HG02885 (cell line): Measurements from ENCODE around the gene VEPH1.
"Not testable (repeated sequence)": the region's sequence is repeated elsewhere in the genome, so short reads cannot be mapped to it uniquely, and the experiment has no call there.

Experiments
- ATAC-seq: cut with Tn5 transposase; IDR thresholded peaks from one replicate; pipeline ENCODE4 v1.9.1; 2021; ENCODE audit warnings: mild to moderate bottlenecking; ENCODE audit not compliant: unreplicated experiment, poor library complexity

VEPH1 gene

GRCh38 chr3:157356541-157356940, 146.7 kb downstream of the VEPH1 start:
- ATAC-seq = no peak

GRCh38 chr3:157355276-157355675, 147.9 kb downstream of the VEPH1 start:
- no peak for ATAC-seq

DNA sequence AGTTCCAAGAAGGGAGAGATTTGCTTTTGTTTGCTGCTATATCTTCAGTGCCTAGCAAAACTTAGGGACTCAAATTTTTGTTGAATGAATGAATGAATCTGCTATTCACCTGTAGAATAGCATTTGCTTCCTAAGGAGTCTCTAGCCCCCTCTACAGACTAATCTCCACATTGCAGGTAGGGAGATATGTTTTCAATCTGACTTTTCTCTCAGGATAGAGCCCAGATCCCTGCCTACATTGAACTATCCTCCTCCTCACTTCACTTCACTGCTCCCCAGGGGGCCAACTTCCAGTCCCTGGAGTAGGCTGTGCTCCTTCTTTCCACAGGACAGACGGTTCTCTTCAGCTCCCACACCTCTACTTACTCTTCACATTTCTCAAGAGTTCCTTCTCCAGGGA, 148.5 kb downstream of the VEPH1 start:
- peak; percentile 56 for ATAC-seq

DNA sequence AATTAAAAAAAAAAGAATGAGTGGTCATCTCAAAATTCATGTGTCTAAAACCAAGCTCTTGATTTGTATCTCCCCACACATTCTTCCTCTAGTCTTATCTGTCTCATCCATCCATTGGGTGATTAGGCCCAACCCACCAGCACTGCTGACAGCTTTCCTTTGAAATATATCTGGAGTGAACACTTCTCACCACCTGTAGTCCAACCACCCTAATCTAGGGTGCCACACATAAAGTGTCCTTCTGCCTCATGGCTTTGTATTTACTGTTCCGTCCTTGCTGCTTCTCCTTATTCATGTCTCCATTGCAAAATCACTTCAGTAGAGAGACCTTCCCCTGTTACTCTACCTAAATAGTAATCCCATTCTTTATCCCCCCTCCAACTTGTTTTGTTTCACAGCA, 149.0 kb downstream of the VEPH1 start:
- no peak for ATAC-seq

- ATAC-seq = no peak
These were observed 149.6 kb downstream of the VEPH1 start for GRCh38 chr3:157353652-157354051.

DNA sequence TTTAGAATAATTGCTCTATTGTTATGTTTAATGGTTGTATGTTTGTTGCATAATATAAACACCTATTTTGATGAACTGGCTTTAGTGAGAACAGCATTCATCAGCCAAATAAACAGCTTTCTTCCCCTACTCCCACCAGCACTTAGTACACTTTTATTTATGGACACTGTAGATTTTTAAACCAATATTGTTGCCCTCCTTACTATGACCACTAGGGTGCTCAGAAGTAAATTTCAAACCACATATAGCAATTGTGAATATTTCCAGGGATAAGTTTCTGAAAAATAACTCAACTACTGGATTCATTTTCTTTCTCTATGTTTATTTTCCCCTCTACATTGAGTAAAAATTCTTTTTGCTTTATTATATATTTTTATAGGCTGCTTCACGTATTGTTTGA, 151.2 kb downstream of the VEPH1 start:
- ATAC-seq = no peak

DNA sequence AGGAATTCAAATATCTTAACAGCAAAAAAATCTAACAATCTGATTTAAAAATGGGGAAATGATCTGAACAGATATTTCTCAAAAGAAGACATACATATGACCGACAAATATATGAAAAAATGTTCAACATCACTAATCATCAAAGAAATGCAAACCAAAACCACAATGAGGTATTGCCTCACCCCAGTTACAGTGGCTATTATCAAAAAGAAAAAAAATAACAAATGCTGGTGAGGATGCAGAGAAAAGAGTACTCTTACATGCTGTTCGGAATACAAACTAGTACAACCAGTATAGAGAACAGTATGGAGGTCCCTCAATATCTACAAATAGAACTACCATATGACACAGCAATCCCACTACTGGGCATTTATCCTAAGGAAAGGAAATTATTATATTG, 152.6 kb downstream of the VEPH1 start:
- ATAC-seq = not testable (repeated sequence)

DNA sequence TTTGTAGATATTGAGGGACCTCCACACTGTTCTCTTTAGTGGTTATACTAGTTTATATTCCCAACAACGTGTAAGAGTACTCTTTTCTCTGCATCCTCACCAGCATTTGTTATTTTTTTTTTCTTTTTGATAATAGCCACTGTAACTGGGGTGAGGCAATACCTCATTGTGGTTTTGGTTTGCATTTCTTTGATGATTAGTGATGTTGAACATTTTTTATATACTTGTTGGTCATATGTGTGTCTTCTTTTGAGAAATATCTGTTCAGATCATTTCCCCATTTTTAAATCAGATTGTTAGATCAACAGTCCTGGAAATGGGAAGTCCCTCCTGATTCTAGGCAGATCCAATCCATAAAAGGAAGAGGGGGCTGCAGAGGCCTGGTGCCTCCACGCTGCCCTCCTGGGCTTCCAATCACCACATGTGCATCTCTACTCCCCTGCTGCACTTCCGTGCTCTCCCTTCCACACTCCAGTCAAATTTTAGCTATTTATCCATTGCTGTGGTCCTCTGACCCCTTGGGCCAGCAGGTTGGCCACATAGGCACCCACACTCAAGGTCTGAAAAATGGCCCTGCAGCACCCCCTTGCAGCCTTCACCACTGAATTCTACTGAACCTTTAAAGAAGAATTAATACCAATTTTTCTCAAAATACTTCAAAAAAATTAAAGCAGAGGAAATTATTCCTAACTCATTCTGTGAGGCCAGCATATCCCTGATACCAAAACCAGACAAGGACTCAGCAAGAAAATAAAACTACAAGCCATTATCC, 154.7 kb downstream of the VEPH1 start:
- not testable (repeated sequence) for ATAC-seq

DNA sequence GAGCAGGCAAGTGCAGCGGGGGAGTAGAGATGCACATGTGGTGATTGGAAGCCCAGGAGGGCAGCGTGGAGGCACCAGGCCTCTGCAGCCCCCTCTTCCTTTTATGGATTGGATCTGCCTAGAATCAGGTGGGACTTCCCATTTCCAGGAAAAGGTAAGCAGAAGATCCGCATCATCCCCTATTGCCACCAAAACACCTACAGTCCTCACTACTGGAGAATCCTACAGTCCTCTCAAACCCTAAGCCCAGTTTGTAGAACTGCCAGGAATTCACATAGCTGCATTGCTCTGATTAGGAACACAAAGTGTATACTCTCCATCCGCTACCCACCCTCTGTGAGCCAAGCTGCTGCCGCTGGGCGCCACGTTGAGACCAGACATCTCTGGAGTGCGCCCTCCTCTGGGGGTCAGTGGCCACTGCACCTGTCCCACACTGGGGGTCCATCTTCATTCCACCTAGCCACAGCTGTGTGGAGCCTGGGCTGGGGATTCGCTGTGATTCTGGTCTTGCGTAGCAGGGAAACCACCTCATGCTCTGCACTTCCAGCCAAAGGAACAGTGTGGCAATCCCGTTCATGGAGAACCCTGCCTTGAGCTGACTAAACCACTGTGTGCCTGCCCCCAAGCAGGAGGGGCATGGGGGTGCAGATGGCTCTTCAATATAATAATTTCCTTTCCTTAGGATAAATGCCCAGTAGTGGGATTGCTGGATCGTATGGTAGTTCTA, 155.5 kb downstream of the VEPH1 start:
- no peak for ATAC-seq

DNA sequence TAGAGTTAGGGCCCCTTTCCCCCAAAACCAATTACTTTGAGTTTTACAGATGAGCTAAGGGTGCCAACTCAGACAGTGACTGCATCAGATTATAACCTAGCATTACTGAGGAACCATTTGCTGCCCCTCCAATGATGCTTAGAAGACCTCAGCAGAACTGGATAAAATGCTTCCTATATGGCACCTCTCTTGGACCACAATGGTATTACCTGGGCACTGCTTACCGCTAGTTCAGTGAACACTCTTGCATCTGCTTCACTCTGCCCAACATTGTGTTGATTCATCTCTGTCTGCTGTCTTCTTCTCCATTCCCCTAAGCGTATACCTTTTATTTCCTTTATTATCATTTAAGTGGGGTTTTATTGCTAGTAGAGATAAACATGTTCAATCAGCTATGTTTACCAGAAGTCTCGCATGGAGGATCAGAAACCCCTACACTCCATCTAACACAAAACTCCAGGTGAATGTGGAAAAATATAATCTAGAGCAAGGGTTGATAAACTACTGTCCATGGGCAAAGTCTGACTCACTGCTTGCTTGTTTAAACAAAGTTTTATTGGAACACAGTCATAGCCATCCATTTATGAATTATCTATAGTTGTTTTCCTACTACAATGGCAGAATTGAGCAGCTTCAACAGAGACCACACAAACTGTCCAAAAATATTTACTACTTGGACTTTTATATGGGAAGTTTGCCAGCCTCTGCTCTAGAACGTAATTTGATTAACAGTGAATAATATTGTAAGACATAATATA, 166.8 kb downstream of the VEPH1 start:
- ATAC-seq = no peak

DNA sequence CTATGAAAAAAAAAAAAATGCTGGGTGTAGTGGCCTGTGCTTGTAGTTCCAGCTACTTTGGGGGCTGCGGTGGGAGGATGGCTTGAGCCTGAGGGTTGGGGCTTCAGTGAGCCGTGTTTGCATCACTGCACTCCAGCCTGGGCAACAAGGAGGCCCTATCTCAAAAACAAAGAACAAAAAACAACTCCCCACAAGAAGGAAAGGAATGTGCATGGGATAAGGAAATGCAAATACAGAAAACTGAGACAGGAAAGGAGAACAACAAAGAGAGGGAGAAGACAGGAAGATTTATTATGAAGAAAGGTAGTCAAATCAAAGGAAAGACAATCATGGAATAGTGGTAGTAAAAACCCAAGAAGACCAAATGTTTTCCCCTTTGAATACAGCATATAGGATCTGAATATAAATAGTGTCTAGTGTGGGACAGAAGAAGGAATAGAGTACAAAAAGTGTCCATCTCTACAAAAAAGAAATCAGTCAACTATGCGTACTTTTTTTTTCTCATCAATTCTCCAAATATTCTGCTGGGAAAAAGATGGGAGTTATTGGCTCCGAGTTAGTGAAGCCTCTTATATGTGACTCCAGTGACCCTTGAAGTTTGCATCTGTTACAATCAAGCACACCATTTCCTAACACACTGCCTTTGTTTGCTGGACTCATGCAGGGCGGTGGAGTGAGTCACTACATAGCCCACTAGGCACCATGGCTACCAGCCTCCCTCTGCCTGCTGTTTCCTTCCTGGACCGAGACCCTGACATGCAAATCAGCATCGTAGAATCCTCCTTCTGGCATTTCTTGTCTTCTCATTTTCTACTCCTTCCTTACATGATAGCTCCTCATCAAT, 167.8 kb downstream of the VEPH1 start:
- no peak for ATAC-seq

DNA sequence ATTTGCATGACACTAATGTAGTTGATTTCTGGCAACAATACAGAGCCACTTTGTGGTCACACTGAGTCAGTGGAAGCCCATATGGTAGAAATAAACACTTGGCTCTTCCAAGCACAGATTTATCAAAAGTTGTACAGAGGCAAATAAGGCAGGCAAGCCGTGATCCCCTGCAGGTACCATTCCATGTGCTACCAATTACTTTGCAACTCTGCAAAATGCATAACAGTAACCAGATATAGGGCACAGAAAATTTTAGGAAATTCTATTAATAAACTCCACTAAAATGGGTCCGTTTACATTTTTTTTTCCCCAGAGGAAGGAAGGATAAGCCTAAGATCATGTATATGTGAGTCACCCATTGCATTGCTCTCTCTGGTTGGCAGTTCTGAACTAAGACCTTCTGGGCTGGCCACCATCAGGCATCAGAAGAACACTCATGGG, 169.6 kb downstream of the VEPH1 start:
- no peak for ATAC-seq

- ATAC-seq = no peak
These were observed 173.0 kb downstream of the VEPH1 start for GRCh38 chr3:157330206-157330605.

GRCh38 chr3:157329551-157329950, 173.7 kb downstream of the VEPH1 start:
- no peak for ATAC-seq

GRCh38 chr3:157327837-157328236, 175.4 kb downstream of the VEPH1 start:
- ATAC-seq = no peak

DNA sequence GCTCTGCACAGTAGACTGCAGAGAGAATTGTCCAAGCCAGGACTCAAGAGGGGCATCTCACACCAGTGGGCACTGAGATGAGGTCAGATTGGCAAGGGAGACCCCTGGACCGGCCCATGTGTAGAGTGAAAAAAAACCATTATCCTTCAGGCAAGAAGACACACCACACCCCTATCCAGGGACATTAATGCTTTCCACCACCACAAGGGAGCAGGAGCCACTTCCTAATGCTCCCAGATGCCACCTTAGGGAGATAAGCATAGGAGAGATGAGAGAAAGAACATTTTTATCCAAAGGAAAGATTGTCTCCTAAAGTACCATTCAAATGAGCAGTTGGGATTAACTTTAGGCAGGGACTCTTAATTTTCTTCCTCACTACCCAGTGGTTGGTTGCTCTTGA, 176.2 kb downstream of the VEPH1 start:
- no peak for ATAC-seq

GRCh38 chr3:157324869-157325268, 178.3 kb downstream of the VEPH1 start:
- not testable (repeated sequence) for ATAC-seq

- no peak for ATAC-seq
These were observed 179.9 kb downstream of the VEPH1 start for GRCh38 chr3:157323360-157323759.

DNA sequence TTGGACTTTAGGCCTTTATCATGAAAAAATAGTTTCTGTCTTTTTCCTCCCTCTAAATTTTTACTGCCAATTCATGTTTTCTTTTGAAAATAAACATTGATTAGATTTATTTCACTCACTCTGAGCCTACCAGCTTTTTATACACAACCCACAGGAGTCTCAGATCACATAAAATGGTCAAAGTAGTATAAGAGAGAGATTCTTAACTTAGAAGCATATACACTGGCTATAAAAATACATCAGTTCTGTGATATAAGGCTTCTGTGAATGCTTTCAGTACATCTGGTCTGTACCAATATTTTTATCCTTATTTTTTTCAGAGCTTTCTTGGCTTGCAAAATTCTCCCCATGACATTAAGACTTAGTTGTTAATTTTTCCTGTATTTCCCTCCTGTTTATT, 183.5 kb downstream of the VEPH1 start:
- ATAC-seq = no peak

DNA sequence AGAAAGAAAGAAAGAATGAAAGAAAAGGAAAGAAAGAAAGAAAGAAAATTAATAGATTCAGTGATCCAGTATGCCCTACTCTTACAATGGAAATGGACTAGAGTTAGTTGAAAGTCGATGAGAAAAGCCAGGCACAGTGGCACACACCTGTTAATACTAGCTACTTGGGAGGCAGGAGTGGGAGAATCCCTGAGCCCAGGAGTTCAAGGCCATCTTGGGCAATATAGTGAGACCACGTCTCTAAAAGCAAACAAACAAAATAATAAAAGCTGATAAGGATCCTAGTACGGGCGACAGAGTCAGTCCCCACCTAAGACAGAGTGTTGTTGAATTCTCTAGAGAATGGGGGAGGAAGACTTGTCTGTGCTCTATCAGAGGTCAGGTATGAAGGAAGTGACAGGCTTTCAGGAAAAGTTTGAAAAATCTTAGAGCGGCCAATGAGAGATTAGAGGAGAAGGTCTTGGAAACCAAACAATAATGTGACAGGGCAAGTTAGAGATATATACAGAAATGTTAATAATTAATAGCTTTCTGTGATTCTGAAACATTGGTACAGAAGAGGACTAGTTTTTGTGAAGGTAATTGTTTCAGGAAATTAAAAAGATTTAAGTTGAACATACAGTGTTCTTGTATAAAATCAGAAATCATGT, 184.5 kb downstream of the VEPH1 start:
- ATAC-seq = no peak
